Choroid plexus epithelial cell (primary cell): ENCODE results near the gene COX4I1.

Experiments
- DNase-seq: peaks from one replicate; pipeline ENCODE4 v3.0.0-alpha.2; 2010; ENCODE audit warnings: low read depth
- H3K4me3 ChIP-seq: 2 replicates; pipeline ENCODE4 v1.5.1; 2011; ENCODE audit warnings: low read depth, mild to moderate bottlenecking, control low read depth, low read length, moderate library complexity
- CTCF ChIP-seq: conservative IDR thresholded peaks from 2 replicates; pipeline ENCODE4 v1.5.1; 2011; ENCODE audit warnings: low read depth, mild to moderate bottlenecking, control low read depth, inconsistent platforms, low read length, moderate library complexity

Gene COX4I1

GRCh38 chr16:85808926-85809325 is 9.4 kb downstream of the COX4I1 start:
- no peak overlapping the region for H3K4me3 ChIP-seq
- no peak for TF ChIP-seq CTCF
- no peak for DNase-seq

DNA sequence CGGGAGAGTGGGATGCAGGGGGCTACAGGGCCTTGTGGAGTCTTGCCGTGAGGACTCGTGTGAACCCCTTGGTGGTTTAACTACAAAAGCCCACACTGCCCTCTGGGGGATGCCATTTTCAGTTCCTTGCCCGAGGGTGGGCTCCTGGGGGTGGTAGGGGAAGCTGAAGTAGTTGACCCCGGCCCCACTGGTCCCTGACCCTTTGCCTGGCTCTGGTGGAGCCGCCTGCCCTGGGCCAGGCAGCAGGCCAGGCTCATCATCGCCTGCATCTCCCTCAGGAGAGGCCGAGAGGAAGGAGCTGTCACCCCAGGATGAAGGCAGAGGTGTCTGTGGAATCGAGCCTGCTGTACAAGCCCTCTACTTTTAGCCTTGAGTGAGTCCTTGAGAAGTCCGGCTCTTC is 10.2 kb downstream of the COX4I1 start:
- no peak for TF ChIP-seq CTCF
- H3K4me3 ChIP-seq: no peak overlapping the region
- no peak for DNase-seq

GRCh38 chr16:85810097-85810741 is 10.7 kb downstream of the COX4I1 start:
- TF ChIP-seq CTCF: no peak
- DNase-seq: no peak
- H3K4me3 ChIP-seq: no peak overlapping the region

DNA sequence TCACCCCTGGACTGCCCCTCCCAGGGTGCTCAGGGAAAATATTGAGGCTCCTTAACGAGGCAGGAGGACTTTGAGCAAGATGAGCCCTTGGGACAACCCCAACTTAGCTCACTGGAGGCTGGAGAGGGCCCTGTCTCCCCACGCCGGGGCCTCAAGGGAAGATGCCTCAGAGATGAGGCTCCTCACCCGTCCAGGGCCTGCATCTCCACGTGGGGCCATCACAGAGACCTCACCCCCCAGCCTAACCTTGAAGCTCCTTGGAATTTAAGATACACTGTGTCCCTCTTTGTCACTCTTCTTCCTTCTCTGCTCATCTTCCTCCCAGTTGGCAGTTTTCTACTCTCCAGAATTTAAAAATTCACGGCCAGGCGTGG is 11.2 kb downstream of the COX4I1 start:
- TF ChIP-seq CTCF: no peak
- DNase-seq: no peak
- no peak overlapping the region for H3K4me3 ChIP-seq

GRCh38 chr16:85812031-85812807 is 12.7 kb downstream of the COX4I1 start:
- H3K4me3 ChIP-seq: no peak overlapping the region
- DNase-seq: no peak
- TF ChIP-seq CTCF: no peak

- TF ChIP-seq CTCF: no peak
- no peak for DNase-seq
- H3K4me3 ChIP-seq: no peak overlapping the region
These were observed 13.6 kb downstream of the COX4I1 start for GRCh38 chr16:85812811-85813700.
